Left lung (tissue), 10 donors: ENCODE results near the gene FADS6. TPM values are rescaled to one million over a fixed set of nuclear protein-coding genes. Genes with fewer than 3 reads are reported as not detected.
A peak's percentile ranks its signal among the peaks of the same experiment; 100 is the strongest.

ENCODE experiments used
- ATAC-seq: fragments of 200-7000 bp; cut with Tn5 transposase; one replicate; pipeline ENCODE4 v1.9.1; 2020; ENCODE audit warnings: moderate library complexity
- DNase-seq, 4 donors: peaks; one replicate each; pipeline ENCODE4 v3.0.0-alpha.2; 2013 to 2020
- H3K27ac ChIP-seq, 2 donors: fragments of 200-600 bp; sonication (generic) in 1 of 2; one replicate each; pipeline versions ENCODE4 v1.5.0 to v1.8.0; 2020 to 2021
- H3K27me3 ChIP-seq, 2 donors: fragments of 200-600 bp; sonication (generic) in 1 of 2; one replicate each; pipeline versions ENCODE4 v1.5.0 to v1.8.0; 2020 to 2021
- H3K36me3 ChIP-seq, 2 donors: fragments of 200-600 bp; sonication (generic) in 1 of 2; one replicate each; pipeline versions ENCODE4 v1.5.0 to v1.8.0; 2020 to 2021
- H3K4me1 ChIP-seq, 2 donors: fragments of 200-600 bp; one replicate each; pipeline ENCODE4 v1.8.0; 2021
- H3K4me3 ChIP-seq, 2 donors: fragments of 200-600 bp; sonication (generic) in 1 of 2; one replicate each; pipeline versions ENCODE4 v1.5.0 to v1.8.0; 2020 to 2021; ENCODE audit warnings: mild to moderate bottlenecking in 1 of 2
- H3K9me3 ChIP-seq, 2 donors: fragments of 200-600 bp; sonication (generic) in 1 of 2; one replicate each; pipeline versions ENCODE4 v1.5.0 to v1.8.0; 2020 to 2021
- CTCF ChIP-seq, 2 donors: fragments of 200-600 bp; sonication (generic) in 1 of 2; IDR thresholded peaks; one replicate each; pipeline versions ENCODE4 v1.5.0 to v1.8.0; 2021; ENCODE audit warnings: antibody characterized with exemption in 2 of 2
- intact Hi-C, 2 donors: fragments of 100-400 bp; cut with DNase I; formaldehyde crosslinking; loops; one replicate each; pipeline versions ENCODE4 v1.11.2 to v1.14.2; 2022
- polyA plus RNA-seq, 6 donors: library from polyadenylated mRNA; unstranded; fragments of 120-200 nt; gene quantifications; one replicate each; pipeline ENCODE4 v1.2.1, GENCODE V29; 2013; ENCODE audit not compliant: insufficient read length in 6 of 6
- total RNA-seq, 2 donors: library from RNA; stranded (reverse); fragmentation: NEBNext Ultra II Directional; extraction: Animal tissue kit (Norgen Biotek cat#: 25700); gene quantifications; one replicate each; pipeline ENCODE4 v1.2.1, GENCODE V29; 2021
- donor health status: DM: no; HTN: yes; CAD: no.
- donor health status: DM: no; HTN: no; CAD: no.

FADS6 gene
- total and polyA plus RNA-seq, 8 donors = 0.07 to 0.28 (median 0.15) TPM; not detected in 3

- no peaks in the 10 kb centered on the region for H3K9me3 ChIP-seq
- H3K27ac ChIP-seq = no peak overlapping the region
- intact Hi-C loops = loop anchor here in 1 of 2 donors (5.0 kb wide), 1 partner anchor 68 kb away; no protein-coding TSS in a partner anchor
- peaks cover 35 to 79% of the 10 kb centered on the region in 2 donors for H3K27me3 ChIP-seq
- no peaks in the 10 kb centered on the region for H3K36me3 ChIP-seq
- H3K4me1 ChIP-seq = peaks cover 15 to 31% of the 10 kb centered on the region in 2 donors
- no peak for ATAC-seq
- no peak for TF ChIP-seq CTCF (IDR thresholded peaks at IDR 0.05)
- DNase-seq = no peak
- no peak overlapping the region for H3K4me3 ChIP-seq
Measured at GRCh38 chr17:74860229-74860871, 33.1 kb downstream of the FADS6 start.

GRCh38 chr17:74859459-74860228, 33.8 kb downstream of the FADS6 start, which contains the start of gene GRIN2C:
Gene GRIN2C, minus strand, starts transcription at chr17:74859885. Its CDS starts 4,793 bp downstream, at chr17:74855092.
- Histone ChIP-seq H3K36me3 (no peaks in the 10 kb centered on the region), H3K27ac (no peak within 1 kb of the TSS), H3K4me3 (no peak within 1 kb of the TSS), H3K27me3 (peaks cover 36 to 86% of the 10 kb centered on the region in 2 donors), H3K4me1 (peaks cover 15 to 31% of the 10 kb centered on the region in 2 donors), H3K9me3 (no peaks in the 10 kb centered on the region)
- DNase-seq (no peak), ATAC-seq (no peak)
- TF ChIP-seq CTCF (IDR thresholded peaks at IDR 0.05) = peak; percentile 12
- intact Hi-C loops = loop anchor here in 1 of 2 donors (5.0 kb wide), 1 partner anchor 67 kb away; no protein-coding TSS in a partner anchor

GRCh38 chr17:74858672-74859458, 34.6 kb downstream of the FADS6 start:
- H3K27me3 ChIP-seq = peaks cover 39 to 93% of the 10 kb centered on the region in 2 donors
- intact Hi-C loops = no loop called here
- TF ChIP-seq CTCF (IDR thresholded peaks at IDR 0.05) = no peak
- H3K4me3 ChIP-seq = no peak overlapping the region
- ATAC-seq (no peak), DNase-seq (no peak)
- H3K9me3 ChIP-seq = no peaks in the 10 kb centered on the region
- H3K27ac ChIP-seq = no peak overlapping the region
- H3K36me3 ChIP-seq = no peaks in the 10 kb centered on the region
- peaks cover 15 to 31% of the 10 kb centered on the region in 2 donors for H3K4me1 ChIP-seq

GRCh38 chr17:74857191-74857590, 36.2 kb downstream of the FADS6 start:
- Histone ChIP-seq H3K27ac (no peak overlapping the region), H3K36me3 (no peaks in the 10 kb centered on the region)

More at GRCh38 chr17:74857191-74857590, 36.2 kb downstream of the FADS6 start:
- peaks cover 15 to 35% of the 10 kb centered on the region in 2 donors for H3K4me1 ChIP-seq
- H3K27me3 ChIP-seq = peaks cover 55 to 100% of the 10 kb centered on the region in 2 donors
- ATAC-seq (no peak), DNase-seq (no peak)
- TF ChIP-seq CTCF (IDR thresholded peaks at IDR 0.05) = no peak
- no peak overlapping the region for H3K4me3 ChIP-seq
- intact Hi-C loops = no loop called here
- H3K9me3 ChIP-seq = no peaks in the 10 kb centered on the region
